HepG2 (cell line): ENCODE data around the gene DPM2. TPM values are rescaled to one million over a fixed set of nuclear protein-coding genes. Genes with fewer than 3 reads are reported as not detected.
A peak's percentile ranks its signal among the peaks of the same experiment; 100 is the strongest.

Experiments used
- ATAC-seq: fragments of 200-7000 bp; cut with Tn5 transposase; 3 replicates; pipeline ENCODE4 v1.9.1; 2020; ENCODE audit warnings: mild to moderate bottlenecking, moderate library complexity
- BruUV-seq: library from RNA; stranded (reverse); fragments of 400-500 nt; replicated peaks from 2 replicates; lab custom pipeline; 2021; lab: Mats Ljungman, UMichigan
- CTCF ChIA-PET: fragments of 300-600 bp; formaldehyde crosslinking; extraction: SDS; loops from one replicate; lab custom pipeline; 2021; ENCODE audit warnings: low total read pairs, inconsistent platforms, low intra/inter-chr PET ratio; lab: Yijun Ruan, JAX
- POLR2A ChIA-PET: fragments of 350-600 bp; sonication (Branson Sonifier 250); formaldehyde crosslinking; loops from one replicate; lab custom pipeline; 2020; ENCODE audit warnings: antibody characterized with exemption, inconsistent platforms; lab: Yijun Ruan, JAX
- DNase-seq: peaks from one replicate; pipeline ENCODE4 v3.0.0-alpha.2; 2015; ENCODE audit warnings: low spot score
- FAIRE-seq: peaks from 3 replicates; lab custom pipeline; 2011; peaks lifted over from hg19 to GRCh38; lab: Jason Lieb, UNC
- H2AFZ ChIP-seq: one replicate; pipeline ENCODE4 v1.6.1; 2011; ENCODE audit warnings: low read length, inconsistent platforms
- H3K27ac ChIP-seq: fragments of 300-600 bp; 3 replicates; pipeline ENCODE4 v1.8.0; 2011; ENCODE audit warnings: mixed run types, mild to moderate bottlenecking, mixed read lengths, low read length, inconsistent platforms; ENCODE audit not compliant: insufficient read depth; ENCODE audit errors: extremely low read length
- H3K27me3 ChIP-seq, 2 experiments: fragments of 200-600 bp in 1 of 2; 2 replicates in 1 of 2; 3 replicates in 1 of 2; pipeline versions ENCODE4 v1.6.0 to v1.8.0; 2011; ENCODE audit warnings: low read length in 2 of 2, mild to moderate bottlenecking in 2 of 2, moderate library complexity in 2 of 2, inconsistent platforms in 1 of 2; ENCODE audit not compliant: insufficient read depth in 2 of 2, control insufficient read depth in 1 of 2
- H3K36me3 ChIP-seq, 2 experiments: fragments of 200-600 bp in 1 of 2; replicated peaks in 1 of 2; 2 replicates in 1 of 2; 3 replicates in 1 of 2; pipeline versions ENCODE4 v1.5.1 to v1.8.0; 2011; ENCODE audit warnings: low read length in 2 of 2, inconsistent platforms in 1 of 2; ENCODE audit not compliant: insufficient read depth in 2 of 2, control insufficient read depth in 1 of 2
- H3K4me1 ChIP-seq: 2 replicates; pipeline ENCODE4 v1.5.1; 2012; ENCODE audit warnings: low read length, inconsistent platforms; ENCODE audit not compliant: insufficient read depth
- H3K4me2 ChIP-seq: 2 replicates; pipeline ENCODE4 v1.6.0; 2011; ENCODE audit warnings: low read depth, low read length, inconsistent platforms
- H3K4me3 ChIP-seq, 3 experiments: fragments of 200-600 bp in 1 of 3; sonication (generic), shearing (Covaris generic) in 1 of 3; replicated peaks in 1 of 3; 2 replicates each; pipeline ENCODE4 v1.5.1; 2011 to 2016; ENCODE audit warnings: low read length in 3 of 3, inconsistent platforms in 2 of 3, low read depth in 2 of 3, mild to moderate bottlenecking in 2 of 3, control low read depth in 1 of 3, mixed read lengths in 1 of 3; ENCODE audit not compliant: insufficient read depth in 1 of 3
- H3K79me2 ChIP-seq: one replicate; pipeline ENCODE4 v1.6.1; 2011; ENCODE audit warnings: low read length, inconsistent platforms; ENCODE audit not compliant: insufficient read depth
- H3K9ac ChIP-seq: 2 replicates; pipeline ENCODE4 v1.6.0; 2011; ENCODE audit warnings: mild to moderate bottlenecking, low read depth, low read length, inconsistent platforms; ENCODE audit not compliant: insufficient read depth
- H3K9me3 ChIP-seq: 2 replicates; pipeline ENCODE4 v1.5.1; 2012; ENCODE audit warnings: mild to moderate bottlenecking, low read length
- H4K20me1 ChIP-seq: 2 replicates; pipeline ENCODE4 v1.6.0; 2011; ENCODE audit warnings: inconsistent platforms, mild to moderate bottlenecking, low read length, moderate library complexity; ENCODE audit not compliant: insufficient read depth
- AGO2 ChIP-seq: fragments of 200-400 bp; formaldehyde crosslinking; optimal IDR thresholded peaks from 2 replicates; pipeline ENCODE3; 2017; ENCODE audit warnings: mild to moderate bottlenecking, low read depth, low read length, moderate library complexity
- ASH2L ChIP-seq: fragments of 300-600, 200-600 bp; sonication (generic); IDR thresholded peaks from 2 replicates; pipeline ENCODE4 v1.7.0; 2017; ENCODE audit warnings: low read depth, mild to moderate bottlenecking, moderate library complexity, mixed read lengths, low read length; ENCODE audit not compliant: insufficient read length
- FOXP4 ChIP-seq: sonication (generic); formaldehyde crosslinking; IDR thresholded peaks from 2 replicates; pipeline ENCODE4 v1.4.0; 2020; ENCODE audit warnings: missing genetic modification reagents
- HDAC1 ChIP-seq: sonication (generic); formaldehyde crosslinking; IDR thresholded peaks from 2 replicates; pipeline ENCODE4 v1.5.1; 2020; ENCODE audit warnings: mild to moderate bottlenecking, missing genetic modification reagents
- KLF6 ChIP-seq: IDR thresholded peaks from 2 replicates; pipeline ENCODE4 v1.8.0; 2016; ENCODE audit warnings: missing biosample characterization, missing genetic modification reagents
- MXD3 ChIP-seq: IDR thresholded peaks from 2 replicates; pipeline ENCODE4 v1.6.1; 2016; ENCODE audit warnings: mild to moderate bottlenecking, missing biosample characterization, missing genetic modification reagents
- RXRB ChIP-seq: IDR thresholded peaks from 2 replicates; pipeline ENCODE4 v1.6.1; 2016; ENCODE audit warnings: borderline replicate concordance, missing genetic modification reagents, missing compliant biosample characterization
- UBTF ChIP-seq: sonication (generic); formaldehyde crosslinking; IDR thresholded peaks from 2 replicates; pipeline ENCODE4 v1.4.0; 2020; ENCODE audit warnings: mild to moderate bottlenecking, missing genetic modification reagents
- ZNF569 ChIP-seq: sonication (generic); formaldehyde crosslinking; IDR thresholded peaks from 2 replicates; pipeline ENCODE4 v1.5.0; 2020; ENCODE audit warnings: mild to moderate bottlenecking, missing genetic modification reagents, moderate library complexity, borderline replicate concordance
- ZNF687 ChIP-seq: sonication (generic); formaldehyde crosslinking; IDR thresholded peaks from 2 replicates; pipeline ENCODE4 v1.5.1; 2020; ENCODE audit warnings: mild to moderate bottlenecking, missing genetic modification reagents, moderate library complexity
- WGBS: methylation state at CpG from one replicate; pipeline ENCODE4 v1.1.6; 2017; ENCODE audit warnings: low lambda C conversion rate; 5-methylcytosine and 5-hydroxymethylcytosine counted together
- in situ Hi-C: cut with HindIII; loops from 2 replicates; pipeline ENCODE4 v1.10.0; 2017; ENCODE audit warnings: low pct_unique_long_range_greater_than_20kb; ENCODE audit not compliant: extremely low pct_ligation_motif_present
- intact Hi-C: fragments of 100-400 bp; cut with micrococcal nuclease; formaldehyde crosslinking; loops from one replicate; pipeline ENCODE4 v1.10.0; 2022; ENCODE audit not compliant: unreplicated experiment
- polyA plus RNA-seq, 8 experiments: library from polyadenylated mRNA; depleted of rRNA in 3 of 8; stranded (reverse) in 7 of 8; unstranded in 1 of 8; fragments of >200 nt; fragmentation: Illumina TruSeq in 4 of 8; extraction: Trizol in 4 of 8; gene quantifications; 2 replicates each; pipeline versions ENCODE4 v1.2.1 to v1.2.3, GENCODE V29; 2011 to 2016; ENCODE audit warnings: low read depth in 4 of 8, missing spikeins in 1 of 8, mixed read lengths in 1 of 8; ENCODE audit not compliant: insufficient read depth in 1 of 8
- total RNA-seq, 5 experiments: library from RNA; depleted of rRNA; stranded (reverse); fragments of >200 nt; fragmentation: Illumina TruSeq; extraction: Trizol; gene quantifications; 2 replicates each; pipeline ENCODE4 v1.2.3, GENCODE V29; 2016; ENCODE audit warnings: low read depth in 1 of 5

DPM2 gene
- total and polyA plus RNA-seq, 2 of the 13 experiments (the other 11 are each of a cell fraction or from before 2014, with no cell fraction given): 24.8 to 35.3 TPM

- TF ChIP-seq ZNF687 (CRISPR knock-in tag) (peak; percentile 68; the same call in 1 of the 2 replicates), HDAC1 (CRISPR knock-in tag) (no peak; the same call in 1 of the 2 replicates)
These were observed 43.3 kb upstream of the DPM2 start, which contains the start of gene EEIG1 (continued) for GRCh38 chr9:127980706-127981558.

GRCh38 chr9:127980060-127980705 is 42.5 kb upstream of the DPM2 start:
- Histone ChIP-seq H2AFZ (no peak overlapping the region), H3K4me3 (peak overlapping the region; percentile 86 to 90 (median 90)), H3K36me3 (peaks cover 0 to 4% of the 10 kb centered on the region in 2 experiments; a peak in 1 of 5 replicates), H3K27ac (peak overlapping the region; percentile 60), H3K27me3 (no peaks in the 10 kb centered on the region; a peak in 1 of 5 replicates), H3K9me3 (no peaks in the 10 kb centered on the region), H3K4me2 (peak overlapping the region; percentile 97), H3K79me2 (peaks cover 51% of the 10 kb centered on the region), H3K9ac (peak overlapping the region; percentile 84), H4K20me1 (peaks cover 37% of the 10 kb centered on the region; the same call in 1 of the 2 replicates), H3K4me1 (peaks cover 65% of the 10 kb centered on the region)
- WGBS: 1% methylated on average over 16 of the region's 61 CpGs
- FAIRE-seq (no peak), ATAC-seq (peak; percentile 27), DNase-seq (no peak)
- in situ Hi-C loops: no loop called here
- intact Hi-C loops: no loop called here
- BruUV-seq: TSS peak; percentile 58
- POLR2A ChIA-PET: interaction anchor here (0.7 to 2.3 kb wide), 4 partner anchors 15 to 46 kb away, joined by 3 to 11 read pairs (median 6); no protein-coding TSS in a partner anchor
- CTCF ChIA-PET: no interaction called here
- TF ChIP-seq UBTF (0 out of 2 replicates have a peak, but pooled peaks have one; percentile 67), ZNF569 (CRISPR knock-in tag) (no peak), ASH2L (peak; percentile 7), FOXP4 (no peak), RXRB (CRISPR knock-in tag) (no peak), KLF6 (CRISPR knock-in tag) (no peak), MXD3 (CRISPR knock-in tag) (peak; percentile 19; the same call in 1 of the 2 replicates), AGO2 (peak; percentile 20)
